DOHH2 (cell line): ENCODE results near the gene CLASP1.

Experiments
- H3F3A ChIP-seq: fragments of 200-600 bp; sonication (generic), shearing (Covaris generic); 2 replicates; pipeline ENCODE4 v1.6.0; 2016; ENCODE audit warnings: antibody characterized with exemption, mild to moderate bottlenecking; ENCODE audit not compliant: control insufficient read depth, insufficient read depth
- H3K27ac ChIP-seq: fragments of 200-600 bp; sonication (generic); 2 replicates; pipeline ENCODE4 v1.5.1; 2014; ENCODE audit warnings: low read depth, mild to moderate bottlenecking, low read length, moderate library complexity
- H3K27me3 ChIP-seq: fragments of 200-600 bp; sonication (generic); 2 replicates; pipeline ENCODE4 v1.6.1; 2014; ENCODE audit warnings: mild to moderate bottlenecking, low read length, mixed read lengths; ENCODE audit not compliant: control insufficient read depth
- H3K36me3 ChIP-seq: fragments of 200-600 bp; sonication (generic); 2 replicates; pipeline ENCODE4 v1.6.1; 2014; ENCODE audit warnings: mild to moderate bottlenecking, low read length, moderate library complexity, mixed read lengths; ENCODE audit not compliant: control insufficient read depth
- H3K4me1 ChIP-seq: fragments of 200-600 bp; sonication (generic); 2 replicates; pipeline ENCODE4 v1.6.1; 2014; ENCODE audit warnings: mild to moderate bottlenecking, low read length, mixed read lengths; ENCODE audit not compliant: control insufficient read depth
- H3K4me2 ChIP-seq: fragments of 200-600 bp; sonication (generic); 2 replicates; pipeline ENCODE4 v1.6.0; 2014; ENCODE audit warnings: mild to moderate bottlenecking, low read length, moderate library complexity
- H3K4me3 ChIP-seq: fragments of 200-600 bp; sonication (generic); 2 replicates; pipeline ENCODE4 v1.5.1; 2014; ENCODE audit warnings: mild to moderate bottlenecking, low read length, mixed read lengths
- H3K79me2 ChIP-seq: fragments of 200-600 bp; sonication (generic); 2 replicates; pipeline ENCODE4 v1.6.1; 2014; ENCODE audit warnings: mild to moderate bottlenecking, low read length, mixed read lengths; ENCODE audit not compliant: control insufficient read depth
- H3K9me2 ChIP-seq: fragments of 200-600 bp; sonication (generic); replicated peaks from 2 replicates; pipeline ENCODE4 v1.6.1; 2014; ENCODE audit warnings: mild to moderate bottlenecking, low read length, mixed read lengths; ENCODE audit not compliant: control insufficient read depth
- H3K9me3 ChIP-seq: fragments of 200-600 bp; sonication (generic); 2 replicates; pipeline ENCODE4 v1.6.1; 2014; ENCODE audit warnings: antibody characterized with exemption, low read length, mixed read lengths; ENCODE audit not compliant: control insufficient read depth, insufficient read depth
- H4K20me1 ChIP-seq: fragments of 200-600 bp; sonication (generic); 2 replicates; pipeline ENCODE4 v1.6.0; 2014; ENCODE audit warnings: low read depth, mild to moderate bottlenecking, antibody characterized with exemption, low read length, moderate library complexity; ENCODE audit not compliant: control insufficient read depth, insufficient read depth
- EZH2phosphoT487 ChIP-seq: fragments of 200-600 bp; sonication (generic); IDR thresholded peaks from 2 replicates; pipeline ENCODE4 v1.6.1; 2017; ENCODE audit warnings: borderline replicate concordance, mild to moderate bottlenecking, antibody characterized with exemption, low read length, moderate library complexity, mixed read lengths
- TF ChIP-seq, protein P1 (sequence below): fragments of 200-600 bp; sonication (generic); IDR thresholded peaks from one replicate; pipeline ENCODE4 v1.5.1; 2014; ENCODE audit warnings: antibody characterized with exemption, mild to moderate bottlenecking, low read depth, low read length; ENCODE audit not compliant: poor library complexity, severe bottlenecking

The CLASP1 gene

DNA sequence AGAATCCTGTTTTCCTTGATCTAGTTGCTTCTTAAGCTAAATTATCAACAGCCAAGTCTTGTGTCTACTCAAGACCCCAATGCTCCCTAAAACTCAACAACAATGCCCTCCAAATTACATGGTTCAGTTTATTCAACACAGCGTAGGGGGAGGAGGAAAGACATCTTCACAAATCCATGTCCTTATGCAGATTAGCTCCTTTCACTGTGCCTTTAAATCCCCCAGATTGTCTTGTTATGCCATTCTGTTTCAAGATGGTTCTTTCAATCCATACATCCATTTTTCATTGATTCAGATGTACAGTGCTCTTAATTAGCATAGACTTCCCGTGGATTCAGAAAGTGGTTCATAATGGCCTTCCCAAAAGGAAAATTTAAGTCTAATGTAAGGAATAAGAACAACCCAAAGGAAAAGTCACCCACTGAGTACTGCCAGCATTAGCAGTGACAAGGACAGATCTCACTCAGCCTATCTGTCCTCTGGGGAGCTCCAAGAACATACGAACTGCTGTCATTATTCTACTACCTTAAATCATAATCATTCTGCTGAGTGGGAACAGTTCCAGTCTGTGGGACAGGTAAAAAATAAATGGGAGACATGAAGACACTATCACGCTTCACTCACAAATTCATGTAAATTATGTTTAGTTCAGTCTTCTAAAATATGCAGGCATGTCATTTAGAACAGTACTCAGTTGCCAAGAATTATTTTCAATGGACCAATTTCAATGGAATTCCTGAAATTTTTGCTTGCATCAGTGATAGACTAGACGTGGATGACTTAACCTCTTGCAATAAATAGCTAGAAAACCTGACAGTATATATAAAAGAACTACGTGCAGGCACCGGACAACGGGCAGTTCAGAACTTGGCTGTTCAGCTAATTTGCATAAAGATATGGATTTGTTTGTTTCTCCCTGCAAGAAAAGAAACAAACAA lies 177.5 kb downstream of the CLASP1 start:
- H3K4me1 ChIP-seq = no peaks in the 10 kb centered on the region
- peaks cover 47% of the 10 kb centered on the region for H3K36me3 ChIP-seq
- H3K4me2 ChIP-seq = no peak overlapping the region
- H3K79me2 ChIP-seq = peaks cover 19% of the 10 kb centered on the region
- no peak overlapping the region for H3K27ac ChIP-seq
- no peak overlapping the region for H3K4me3 ChIP-seq
- no peaks in the 10 kb centered on the region for H3K9me2 ChIP-seq
- no peaks in the 10 kb centered on the region for H3K9me3 ChIP-seq
- H4K20me1 ChIP-seq = no peaks in the 10 kb centered on the region
- no peaks in the 10 kb centered on the region for H3K27me3 ChIP-seq
- H3F3A ChIP-seq = no peaks in the 10 kb centered on the region
- TF ChIP-seq, protein P1, sequence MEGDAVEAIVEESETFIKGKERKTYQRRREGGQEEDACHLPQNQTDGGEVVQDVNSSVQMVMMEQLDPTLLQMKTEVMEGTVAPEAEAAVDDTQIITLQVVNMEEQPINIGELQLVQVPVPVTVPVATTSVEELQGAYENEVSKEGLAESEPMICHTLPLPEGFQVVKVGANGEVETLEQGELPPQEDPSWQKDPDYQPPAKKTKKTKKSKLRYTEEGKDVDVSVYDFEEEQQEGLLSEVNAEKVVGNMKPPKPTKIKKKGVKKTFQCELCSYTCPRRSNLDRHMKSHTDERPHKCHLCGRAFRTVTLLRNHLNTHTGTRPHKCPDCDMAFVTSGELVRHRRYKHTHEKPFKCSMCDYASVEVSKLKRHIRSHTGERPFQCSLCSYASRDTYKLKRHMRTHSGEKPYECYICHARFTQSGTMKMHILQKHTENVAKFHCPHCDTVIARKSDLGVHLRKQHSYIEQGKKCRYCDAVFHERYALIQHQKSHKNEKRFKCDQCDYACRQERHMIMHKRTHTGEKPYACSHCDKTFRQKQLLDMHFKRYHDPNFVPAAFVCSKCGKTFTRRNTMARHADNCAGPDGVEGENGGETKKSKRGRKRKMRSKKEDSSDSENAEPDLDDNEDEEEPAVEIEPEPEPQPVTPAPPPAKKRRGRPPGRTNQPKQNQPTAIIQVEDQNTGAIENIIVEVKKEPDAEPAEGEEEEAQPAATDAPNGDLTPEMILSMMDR = no peak
- no peak for TF ChIP-seq EZH2phosphoT487

DNA sequence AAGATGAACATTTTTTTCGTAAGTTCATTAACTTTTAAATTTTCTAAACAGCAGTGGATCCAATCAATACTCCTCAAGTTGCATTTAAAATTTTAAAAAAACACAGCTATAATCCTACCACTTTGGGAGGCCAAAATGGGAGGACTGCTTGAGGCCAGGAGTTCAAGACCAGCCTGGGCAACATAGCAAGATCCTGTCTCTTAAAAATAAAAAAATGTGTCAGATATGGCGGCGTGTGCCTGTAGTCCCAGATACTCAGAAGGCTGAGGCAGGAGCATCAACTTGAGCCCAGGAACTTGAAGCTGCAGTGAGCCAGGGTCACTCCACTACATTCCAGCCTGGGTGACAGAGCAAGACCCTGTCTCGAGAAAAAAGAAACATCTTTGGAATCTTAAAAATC lies 178.3 kb downstream of the CLASP1 start:
- H4K20me1 ChIP-seq = no peaks in the 10 kb centered on the region
- no peaks in the 10 kb centered on the region for H3F3A ChIP-seq
- peaks cover 11% of the 10 kb centered on the region for H3K79me2 ChIP-seq
- no peaks in the 10 kb centered on the region for H3K9me3 ChIP-seq
- no peak for TF ChIP-seq EZH2phosphoT487
- TF ChIP-seq, protein P1 = no peak
- no peak overlapping the region for H3K4me2 ChIP-seq
- no peaks in the 10 kb centered on the region for H3K27me3 ChIP-seq
- peaks cover 56% of the 10 kb centered on the region for H3K36me3 ChIP-seq
- no peaks in the 10 kb centered on the region for H3K4me1 ChIP-seq
- no peak overlapping the region for H3K4me3 ChIP-seq
- no peak overlapping the region for H3K27ac ChIP-seq
- no peaks in the 10 kb centered on the region for H3K9me2 ChIP-seq

DNA sequence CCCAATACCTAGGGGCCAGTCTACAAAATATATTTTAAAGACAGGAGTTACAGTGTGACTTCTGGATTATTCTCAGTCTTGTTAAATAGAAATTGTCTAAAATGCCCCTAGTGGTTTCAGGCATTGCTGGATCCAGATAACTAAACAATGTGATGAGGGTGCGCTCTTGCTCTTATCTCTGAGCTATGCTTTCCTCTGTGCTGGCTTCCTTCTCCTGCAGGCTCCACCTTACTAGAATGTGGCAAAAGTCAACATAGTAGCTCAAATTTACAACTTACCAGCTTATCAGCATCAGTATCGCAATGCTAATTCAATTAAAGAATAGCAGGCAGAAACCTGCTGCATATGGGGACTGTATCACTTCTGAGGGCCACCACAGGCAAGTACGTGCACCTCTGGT lies 179.9 kb downstream of the CLASP1 start:
- Histone ChIP-seq H3K27ac (no peak overlapping the region), H4K20me1 (no peaks in the 10 kb centered on the region), H3K4me2 (no peak overlapping the region), H3K9me2 (no peaks in the 10 kb centered on the region), H3K4me3 (no peak overlapping the region), H3F3A (no peaks in the 10 kb centered on the region), H3K36me3 (peaks cover 57% of the 10 kb centered on the region), H3K9me3 (no peaks in the 10 kb centered on the region), H3K4me1 (no peaks in the 10 kb centered on the region), H3K27me3 (no peaks in the 10 kb centered on the region), H3K79me2 (peaks cover 5% of the 10 kb centered on the region)
- no peak for TF ChIP-seq EZH2phosphoT487
- TF ChIP-seq, protein P1 = no peak
